Raji (cell line): ENCODE measurements around the gene PSMD11.

Experiments
- POLR2A ChIP-seq: IDR thresholded peaks from 2 replicates; pipeline ENCODE4 v1.6.1; 2011; ENCODE audit warnings: low read depth, low read length, control low read depth; ENCODE audit not compliant: insufficient read depth

Gene PSMD11

GRCh38 chr17:32513579-32513978 lies 69.3 kb downstream of the PSMD11 start:
- no peak for TF ChIP-seq POLR2A

- no peak for TF ChIP-seq POLR2A
Measured at GRCh38 chr17:32514606-32515005, 70.3 kb downstream of the PSMD11 start.

- no peak for TF ChIP-seq POLR2A
Measured at GRCh38 chr17:32515677-32516383, 71.5 kb downstream of the PSMD11 start.

- TF ChIP-seq POLR2A: no peak
Measured at GRCh38 chr17:32516450-32516849, 72.1 kb downstream of the PSMD11 start.

GRCh38 chr17:32516940-32517701 lies 72.8 kb downstream of the PSMD11 start:
- TF ChIP-seq POLR2A: no peak

- TF ChIP-seq POLR2A: no peak
Measured at GRCh38 chr17:32517982-32518381, 73.7 kb downstream of the PSMD11 start.

GRCh38 chr17:32518646-32519227 lies 74.4 kb downstream of the PSMD11 start:
- TF ChIP-seq POLR2A: no peak

- TF ChIP-seq POLR2A: no peak
Measured at GRCh38 chr17:32519228-32520103, 75.2 kb downstream of the PSMD11 start.

GRCh38 chr17:32520104-32520701 lies 75.9 kb downstream of the PSMD11 start:
- TF ChIP-seq POLR2A: no peak

GRCh38 chr17:32520737-32521404 lies 76.6 kb downstream of the PSMD11 start:
- TF ChIP-seq POLR2A: no peak

- peak; percentile 49; the same call in 1 of the 2 replicates for TF ChIP-seq POLR2A
Measured at GRCh38 chr17:32523017-32523680, 78.8 kb downstream of the PSMD11 start.

- TF ChIP-seq POLR2A: no peak
Measured at GRCh38 chr17:32523827-32524552, 79.7 kb downstream of the PSMD11 start.

GRCh38 chr17:32525122-32525521 lies 80.8 kb downstream of the PSMD11 start:
- TF ChIP-seq POLR2A: no peak
